GM21515 (cell line): ENCODE data around the gene MYO5A.

Experiments
- ATAC-seq: cut with Tn5 transposase; IDR thresholded peaks from one replicate; pipeline ENCODE4 v1.9.1; 2021; ENCODE audit not compliant: unreplicated experiment

Gene MYO5A

GRCh38 chr15:52338058-52338457 is 190.6 kb downstream of the MYO5A start:
- ATAC-seq = no peak

- ATAC-seq = no peak
These were observed 191.4 kb downstream of the MYO5A start for GRCh38 chr15:52337198-52337853.

DNA sequence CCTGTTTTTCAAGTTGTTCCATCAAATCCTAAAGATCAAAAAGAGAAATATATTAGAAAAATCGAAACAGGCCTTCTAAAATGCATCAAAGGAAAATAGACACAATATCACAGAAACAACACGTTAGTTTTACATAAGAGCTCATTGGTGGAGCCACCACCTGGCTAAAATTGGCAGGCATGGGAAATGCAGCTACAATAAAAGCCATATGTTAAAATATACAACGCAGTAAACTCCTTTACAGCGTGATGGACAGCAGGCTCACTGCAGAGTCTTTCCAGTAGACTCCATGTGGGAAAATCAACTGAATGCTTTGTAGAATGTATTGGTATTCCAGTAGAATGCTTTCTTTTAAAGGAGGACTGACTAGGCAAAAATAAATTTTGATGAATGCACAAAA is 192.2 kb downstream of the MYO5A start:
- ATAC-seq = no peak

GRCh38 chr15:52334491-52335160 is 194.1 kb downstream of the MYO5A start:
- no peak for ATAC-seq

DNA sequence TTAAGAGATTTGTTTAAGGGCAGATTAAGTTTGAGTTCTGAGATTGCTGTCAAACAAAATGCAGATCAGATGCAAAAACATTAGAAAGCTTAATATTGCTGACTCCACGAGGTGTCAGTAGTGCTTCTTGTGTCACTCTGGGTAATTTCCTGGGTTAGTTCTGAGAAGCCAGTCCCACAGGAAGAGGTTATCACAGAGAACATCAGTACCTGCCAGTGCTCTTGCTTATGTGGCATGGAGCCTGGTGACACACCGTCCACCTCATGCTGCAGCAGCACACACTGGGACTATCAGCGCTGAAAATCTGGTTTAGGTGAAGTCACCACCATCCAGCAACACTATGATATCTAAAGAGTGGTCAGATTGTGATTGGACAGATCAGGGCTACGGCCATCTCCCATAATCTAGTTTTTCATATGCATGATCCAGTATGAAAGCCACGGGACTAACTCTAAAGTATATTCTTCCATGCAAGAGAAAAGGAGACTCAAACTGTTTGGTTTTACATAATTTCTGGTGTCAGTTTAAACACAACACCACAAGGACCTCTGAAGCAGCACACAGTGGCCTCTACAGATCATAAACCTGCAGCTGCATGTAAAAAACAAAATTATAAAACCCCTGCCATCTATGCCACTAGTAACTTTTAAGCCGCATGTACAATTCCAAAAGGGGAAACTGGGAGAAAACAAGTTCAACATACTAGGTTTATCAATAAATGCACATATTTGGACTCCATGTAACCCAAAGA is 197.0 kb downstream of the MYO5A start:
- ATAC-seq = peak; percentile 81

GRCh38 chr15:52329987-52330386 is 198.7 kb downstream of the MYO5A start:
- ATAC-seq = no peak

GRCh38 chr15:52329150-52329549 is 199.5 kb downstream of the MYO5A start:
- ATAC-seq = no peak

DNA sequence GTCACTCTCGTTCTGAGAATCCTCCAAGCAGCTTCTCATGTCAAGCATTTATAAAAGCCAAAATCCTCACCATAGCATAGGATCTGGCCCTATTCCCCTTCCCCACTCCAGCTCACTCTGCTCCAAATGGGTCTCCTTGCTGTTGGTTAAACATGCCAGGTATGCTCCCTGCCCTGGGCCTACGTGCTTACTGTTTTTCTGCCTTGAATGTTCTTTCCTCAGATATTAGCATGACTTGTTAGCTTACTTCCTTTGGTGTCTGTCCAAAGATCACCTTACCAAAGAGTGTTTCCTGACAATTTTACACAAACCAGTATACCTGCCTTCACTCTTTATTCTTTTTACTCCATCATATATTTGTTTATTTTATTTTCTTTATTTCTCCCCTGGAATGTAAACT is 200.0 kb downstream of the MYO5A start:
- ATAC-seq = no peak

- ATAC-seq = no peak
These were observed 201.9 kb downstream of the MYO5A start for GRCh38 chr15:52326756-52327155.

DNA sequence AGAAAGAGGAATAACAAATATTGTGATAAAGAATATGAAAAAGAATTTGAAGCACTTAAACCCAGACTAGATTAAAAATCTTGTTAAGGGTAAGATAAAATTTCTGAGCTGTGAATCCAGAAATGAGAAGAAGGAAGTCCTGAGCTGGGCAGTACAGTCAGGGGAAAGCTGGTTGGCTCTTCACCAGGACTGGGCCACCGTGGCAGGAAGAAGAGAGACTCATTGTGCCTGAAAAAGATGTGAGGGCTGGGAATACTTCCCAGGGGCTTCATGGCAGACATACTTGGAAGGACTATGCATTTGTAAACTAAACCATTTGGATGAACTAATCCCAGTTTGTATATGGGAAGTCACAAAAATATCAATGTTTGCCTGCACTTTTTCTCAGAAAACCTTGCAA is 204.6 kb downstream of the MYO5A start:
- ATAC-seq = no peak

DNA sequence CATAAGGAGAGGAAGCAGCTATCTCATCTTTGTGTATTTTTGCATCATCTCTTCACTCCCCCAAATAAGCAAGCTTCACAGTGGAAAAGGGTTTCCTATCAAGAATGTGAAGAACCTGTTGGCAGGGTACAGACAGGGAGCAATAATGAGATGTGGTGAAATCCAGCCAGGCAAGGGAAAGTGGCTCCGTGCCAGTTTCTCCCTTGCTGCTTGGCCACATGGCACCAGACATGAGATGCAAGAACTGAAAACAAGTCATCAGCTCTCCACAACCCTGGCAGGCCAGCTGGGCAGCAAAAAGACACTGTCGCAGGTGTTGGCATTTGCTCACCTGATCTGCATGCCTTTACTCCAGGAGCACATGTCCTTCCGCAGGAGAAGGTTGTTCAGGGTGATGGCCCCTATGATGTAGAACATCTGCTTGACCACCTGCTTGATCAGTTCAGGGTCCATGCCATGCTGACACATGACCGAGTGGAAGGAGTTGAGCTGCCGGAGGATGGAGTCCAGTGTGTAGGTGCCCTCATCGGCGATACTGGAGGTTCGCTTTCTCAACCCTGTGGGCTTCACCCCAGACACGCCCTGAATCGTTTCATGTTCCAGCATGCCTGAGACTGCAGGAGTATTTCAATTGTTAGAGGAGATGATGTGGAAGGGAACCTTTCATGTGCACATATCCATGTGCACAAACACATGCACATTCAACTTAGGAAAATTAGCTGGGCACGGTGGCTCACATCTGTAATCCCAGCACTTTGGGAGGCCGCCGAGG is 209.8 kb downstream of the MYO5A start:
- no peak for ATAC-seq

- ATAC-seq = no peak
These were observed 211.0 kb downstream of the MYO5A start for GRCh38 chr15:52317688-52318087.

GRCh38 chr15:52317022-52317421 is 211.7 kb downstream of the MYO5A start:
- no peak for ATAC-seq

- peak; percentile 71 for ATAC-seq
These were observed 219.5 kb downstream of the MYO5A start for GRCh38 chr15:52309154-52309548.

DNA sequence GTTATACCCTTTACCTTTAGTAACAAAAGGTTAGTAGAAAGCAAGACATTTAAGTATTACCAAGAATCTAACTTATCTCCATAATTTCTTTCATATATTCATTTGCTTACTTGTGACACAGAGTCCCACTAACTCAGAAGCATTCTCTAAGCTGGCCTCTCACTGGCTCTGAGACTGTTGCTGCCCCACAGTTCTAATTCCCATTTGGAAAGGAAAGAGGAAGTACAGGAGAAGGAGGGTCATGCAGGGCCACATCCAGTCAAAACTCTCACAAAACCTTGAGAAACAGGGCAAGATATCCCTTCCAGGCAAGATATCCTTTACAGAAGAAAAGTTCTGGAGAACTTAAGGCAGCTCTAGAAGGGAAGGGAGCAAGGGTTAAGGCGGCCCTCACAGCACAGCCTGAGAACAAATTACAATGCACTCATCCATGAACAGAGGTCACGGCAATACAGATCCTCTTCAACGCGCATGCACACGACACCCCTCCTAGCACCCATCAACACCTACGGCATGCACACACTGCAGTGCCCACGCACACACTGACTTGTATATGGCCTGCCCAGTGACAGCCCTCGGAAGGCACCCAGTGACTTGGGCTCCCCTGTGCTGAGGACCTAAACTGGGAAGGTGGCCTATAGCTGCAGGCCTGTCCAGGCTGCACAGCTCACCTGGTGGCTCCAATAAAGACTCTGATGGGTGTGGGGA is 220.1 kb downstream of the MYO5A start:
- ATAC-seq = peak; percentile 70

- no peak for ATAC-seq
These were observed 220.8 kb downstream of the MYO5A start for GRCh38 chr15:52307847-52308246.

- no peak for ATAC-seq
These were observed 222.4 kb downstream of the MYO5A start for GRCh38 chr15:52306270-52306669.

DNA sequence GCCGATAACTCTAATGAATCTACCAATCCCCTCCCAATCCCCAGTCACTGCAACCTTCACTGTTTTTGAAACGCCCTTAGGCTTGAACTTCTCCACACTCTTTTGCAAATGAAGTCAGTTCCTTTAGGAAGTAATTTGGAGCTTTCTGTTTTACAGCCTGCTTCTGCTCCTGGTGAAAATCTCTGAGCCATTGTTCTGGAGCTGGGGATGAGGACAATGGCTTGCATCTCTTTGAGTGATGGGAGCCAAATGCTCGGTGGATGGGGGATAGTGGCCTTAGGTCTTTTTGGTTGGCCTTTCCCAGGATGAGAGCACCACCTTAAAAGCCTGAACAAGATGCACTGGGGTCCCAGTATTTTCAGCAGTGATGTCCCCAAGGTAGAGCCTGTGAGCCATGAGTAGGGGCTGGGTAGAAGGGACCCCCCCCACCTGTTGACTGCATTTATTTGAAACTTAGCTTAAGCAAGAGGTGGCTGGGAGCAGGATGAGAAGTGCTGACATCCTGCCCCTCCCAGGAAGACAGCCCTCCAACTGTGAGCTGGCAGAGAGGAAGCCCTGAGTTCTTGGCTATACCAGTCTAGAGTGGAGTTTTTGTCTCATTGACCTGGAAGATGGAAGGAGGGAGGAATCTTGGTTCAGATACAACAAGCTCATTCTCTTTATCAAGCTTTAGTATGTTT is 225.4 kb downstream of the MYO5A start:
- ATAC-seq = no peak

DNA sequence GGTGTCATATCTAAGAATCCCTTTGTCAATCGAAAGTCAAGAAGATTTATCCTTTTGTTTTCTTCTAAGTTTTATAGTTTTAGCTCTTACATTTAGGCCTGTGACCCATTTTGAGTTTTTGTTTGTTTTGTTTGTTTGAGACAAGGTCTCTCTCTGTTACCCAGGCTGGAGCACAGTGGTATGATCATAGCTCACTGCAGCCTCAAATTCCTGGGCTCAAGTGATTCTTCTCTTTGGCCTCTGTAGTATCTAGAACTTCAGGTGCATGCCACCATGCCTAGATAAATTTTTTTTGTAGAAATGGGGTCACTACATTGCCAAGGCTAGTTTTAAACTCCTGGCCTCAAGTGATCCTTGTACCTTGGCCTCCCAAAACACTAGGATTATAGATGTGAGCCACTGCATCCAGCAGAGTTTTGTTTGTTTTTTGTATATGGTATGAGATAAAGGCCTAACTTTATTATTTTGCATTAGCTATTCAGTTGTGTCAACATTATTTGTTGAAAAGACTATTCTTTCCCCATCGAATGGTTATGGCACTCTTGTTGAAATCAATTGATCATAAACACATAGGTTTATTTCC is 227.3 kb downstream of the MYO5A start:
- ATAC-seq = no peak
